Measurements from ENCODE around the gene GABRD.
A peak's percentile ranks its signal among the peaks of the same experiment; 100 is the strongest.

GABRD gene

DNA sequence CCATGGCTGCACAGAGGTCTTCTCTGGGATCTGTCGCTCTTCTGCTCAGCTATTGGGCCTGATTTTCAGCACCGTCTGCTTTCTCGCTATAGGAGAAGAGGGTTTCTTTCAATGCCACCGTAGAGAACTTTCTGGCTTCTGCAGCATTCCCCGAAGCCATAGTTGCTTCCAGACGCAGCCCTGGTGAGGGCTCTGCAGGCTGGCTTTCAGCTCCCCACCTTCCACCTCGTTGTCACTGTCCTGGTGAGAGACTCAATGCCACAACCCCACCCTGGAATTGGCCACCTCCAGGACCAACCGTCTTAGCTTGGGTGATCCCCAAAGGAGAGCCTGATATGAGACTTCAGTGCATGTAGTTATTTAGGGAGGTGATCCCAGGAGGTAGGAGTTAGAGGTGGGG, 19.1 kb downstream of the GABRD start:
- no peaks in the 10 kb centered on the region for H3K9me3 ChIP-seq (ENCODE audit: control insufficient read depth in 1 of 2, low read length in 2 of 2)
- no peak overlapping the region for H3K27ac ChIP-seq (ENCODE audit: low read depth, low read length)
- H3K36me3 ChIP-seq (ENCODE audit: control insufficient read depth in 1 of 2, insufficient read depth in 2 of 2, low read length in 2 of 2) = no peaks in the 10 kb centered on the region
- H3K4me3 ChIP-seq (ENCODE audit: low read depth in 1 of 2, low read length in 2 of 2) = no peak overlapping the region
- no peak overlapping the region for H3K9ac ChIP-seq (ENCODE audit: low read depth in 1 of 2, low read length in 2 of 2)
- H3K27me3 ChIP-seq (ENCODE audit: control insufficient read depth in 1 of 2, insufficient read depth in 2 of 2, low read length in 2 of 2) = no peaks in the 10 kb centered on the region
- peaks cover 0 to 6% of the 10 kb centered on the region in 2 donors for H3K4me1 ChIP-seq (ENCODE audit: control insufficient read depth in 1 of 2, insufficient read depth in 2 of 2, low read length in 2 of 2)

DNA sequence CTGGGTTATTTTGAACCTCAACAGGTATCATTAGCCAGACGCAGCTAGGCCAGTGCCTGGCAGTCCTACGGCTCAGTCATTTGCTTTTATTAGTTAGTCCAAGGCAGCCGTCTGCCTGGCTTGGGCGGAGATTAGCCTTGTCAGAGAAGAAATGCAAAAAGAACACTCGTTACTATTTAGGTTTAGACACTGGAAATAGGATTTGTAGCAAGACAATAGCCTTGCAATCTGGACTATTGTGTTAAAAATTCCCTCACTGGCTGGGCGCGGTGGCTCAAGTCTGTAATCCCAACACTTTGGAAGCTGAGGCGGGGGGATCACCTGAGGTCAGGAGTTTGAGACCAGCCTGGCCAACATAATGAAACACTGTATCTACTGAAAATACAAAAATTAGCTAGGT, 20.1 kb downstream of the GABRD start:
- Histone ChIP-seq H3K27me3 (ENCODE audit: control insufficient read depth in 1 of 2, insufficient read depth in 2 of 2, low read length in 2 of 2) (no peaks in the 10 kb centered on the region), H3K27ac (ENCODE audit: low read depth, low read length) (no peak overlapping the region), H3K4me3 (ENCODE audit: low read depth in 1 of 2, low read length in 2 of 2) (no peak overlapping the region), H3K9me3 (ENCODE audit: control insufficient read depth in 1 of 2, low read length in 2 of 2) (no peaks in the 10 kb centered on the region), H3K36me3 (ENCODE audit: control insufficient read depth in 1 of 2, insufficient read depth in 2 of 2, low read length in 2 of 2) (no peaks in the 10 kb centered on the region), H3K4me1 (ENCODE audit: control insufficient read depth in 1 of 2, insufficient read depth in 2 of 2, low read length in 2 of 2) (peaks cover 0 to 11% of the 10 kb centered on the region in 2 donors), H3K9ac (ENCODE audit: low read depth in 1 of 2, low read length in 2 of 2) (no peak overlapping the region)

DNA sequence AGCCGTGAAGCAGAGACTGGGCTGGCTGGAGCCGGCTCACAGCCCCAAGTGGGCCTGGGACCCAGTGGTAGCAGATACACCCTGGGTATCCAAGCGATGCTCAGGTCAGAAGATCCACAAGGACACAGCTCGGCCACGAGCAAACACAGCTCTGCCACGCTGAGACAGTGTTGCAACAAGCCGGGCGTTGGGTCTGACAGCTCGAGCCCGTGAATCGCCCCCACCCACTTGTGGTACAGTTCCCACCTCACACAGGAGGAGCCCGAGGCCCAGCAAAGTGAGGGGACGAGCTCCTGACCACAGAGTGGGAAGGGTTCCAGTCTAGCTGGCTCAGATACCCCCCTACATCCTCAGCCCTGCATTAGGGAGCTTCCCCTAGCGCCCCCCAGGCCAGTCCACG, 22.2 kb downstream of the GABRD start:
- H3K36me3 ChIP-seq (ENCODE audit: control insufficient read depth in 1 of 2, insufficient read depth in 2 of 2, low read length in 2 of 2) = no peaks in the 10 kb centered on the region
- H3K27ac ChIP-seq (ENCODE audit: low read depth, low read length) = no peak overlapping the region
- no peaks in the 10 kb centered on the region for H3K27me3 ChIP-seq (ENCODE audit: control insufficient read depth in 1 of 2, insufficient read depth in 2 of 2, low read length in 2 of 2)
- H3K9ac ChIP-seq (ENCODE audit: low read depth in 1 of 2, low read length in 2 of 2) = no peak overlapping the region
- H3K4me1 ChIP-seq (ENCODE audit: control insufficient read depth in 1 of 2, insufficient read depth in 2 of 2, low read length in 2 of 2) = peaks cover 10 to 25% of the 10 kb centered on the region in 2 donors
- no peaks in the 10 kb centered on the region for H3K9me3 ChIP-seq (ENCODE audit: control insufficient read depth in 1 of 2, low read length in 2 of 2)
- no peak overlapping the region for H3K4me3 ChIP-seq (ENCODE audit: low read depth in 1 of 2, low read length in 2 of 2)

DNA sequence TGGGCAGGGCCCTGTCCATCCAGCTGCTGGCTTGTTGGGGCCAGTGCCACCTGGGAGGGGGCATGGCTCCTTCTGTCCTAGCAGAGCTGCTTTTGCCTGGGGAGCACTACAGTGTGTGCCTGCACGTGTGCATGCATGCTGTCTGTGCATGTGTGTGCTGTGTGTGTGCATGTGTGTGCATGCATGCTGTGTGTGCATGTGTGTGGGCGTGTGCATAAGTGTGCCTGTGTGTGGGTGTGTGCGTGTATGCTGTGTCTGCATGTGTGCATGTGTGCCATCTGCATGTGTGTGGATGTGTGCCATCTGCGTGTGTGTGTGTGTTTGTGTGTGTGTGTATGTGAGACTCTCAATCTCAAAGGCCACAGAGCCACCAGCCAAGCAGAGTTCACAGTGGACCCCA, 22.7 kb downstream of the GABRD start:
- H3K27me3 ChIP-seq (ENCODE audit: control insufficient read depth in 1 of 2, insufficient read depth in 2 of 2, low read length in 2 of 2) = no peaks in the 10 kb centered on the region
- no peak overlapping the region for H3K27ac ChIP-seq (ENCODE audit: low read depth, low read length)
- H3K9me3 ChIP-seq (ENCODE audit: control insufficient read depth in 1 of 2, low read length in 2 of 2) = no peaks in the 10 kb centered on the region
- no peak overlapping the region for H3K9ac ChIP-seq (ENCODE audit: low read depth in 1 of 2, low read length in 2 of 2)
- H3K4me3 ChIP-seq (ENCODE audit: low read depth in 1 of 2, low read length in 2 of 2) = no peak overlapping the region
- H3K4me1 ChIP-seq (ENCODE audit: control insufficient read depth in 1 of 2, insufficient read depth in 2 of 2, low read length in 2 of 2) = peaks cover 14 to 29% of the 10 kb centered on the region in 2 donors
- no peaks in the 10 kb centered on the region for H3K36me3 ChIP-seq (ENCODE audit: control insufficient read depth in 1 of 2, insufficient read depth in 2 of 2, low read length in 2 of 2)

DNA sequence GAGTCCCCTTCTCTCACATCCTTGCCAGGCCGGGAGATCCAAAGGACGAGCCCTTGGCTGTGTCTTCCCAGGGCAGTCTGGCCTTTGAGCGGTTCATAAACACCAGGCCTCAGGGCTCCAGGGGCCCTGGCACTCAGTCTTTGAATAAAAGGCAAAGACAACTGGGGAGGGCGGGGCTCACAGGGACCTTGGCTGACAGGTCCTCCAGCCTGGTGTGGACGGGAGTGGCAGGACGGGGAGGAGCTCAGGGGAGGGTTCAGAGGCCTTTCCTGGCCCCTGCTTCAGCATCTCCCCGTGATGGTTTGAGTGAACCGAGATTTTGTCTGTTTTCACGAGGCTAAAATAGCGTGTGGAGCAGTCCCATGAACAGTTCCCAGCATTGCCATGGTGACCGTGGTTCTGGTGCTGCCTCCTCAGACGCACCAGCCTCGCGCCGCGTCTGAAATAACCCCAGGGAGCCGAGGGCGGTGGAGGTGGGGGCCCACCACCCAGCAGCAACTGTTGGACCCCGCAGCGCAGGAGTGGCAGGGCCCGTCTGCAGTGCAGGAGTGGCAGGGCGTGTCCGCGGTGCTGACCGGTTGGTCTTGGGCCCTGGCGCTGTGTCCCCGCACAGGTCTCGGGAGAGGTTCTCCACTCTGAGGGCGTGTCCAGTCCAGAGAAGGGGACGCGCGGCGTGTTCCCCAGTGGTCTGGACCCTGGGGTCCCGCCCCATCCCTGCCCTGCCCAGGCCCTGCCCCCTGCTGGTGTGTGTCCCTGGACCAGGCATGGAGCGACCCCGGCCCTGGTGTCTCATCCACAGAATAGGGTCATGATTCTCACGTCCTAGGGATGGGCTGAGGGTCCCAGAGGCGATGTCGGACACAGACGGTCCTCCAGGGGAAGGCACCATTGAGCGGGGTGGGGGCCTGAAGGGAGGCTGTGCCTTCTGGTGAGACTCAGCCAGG, 24.0 kb downstream of the GABRD start:
- no peak overlapping the region for H3K9ac ChIP-seq (ENCODE audit: low read depth in 1 of 2, low read length in 2 of 2)
- no peak overlapping the region for H3K27ac ChIP-seq (ENCODE audit: low read depth, low read length)
- no peaks in the 10 kb centered on the region for H3K36me3 ChIP-seq (ENCODE audit: control insufficient read depth in 1 of 2, insufficient read depth in 2 of 2, low read length in 2 of 2)
- H3K4me3 ChIP-seq (ENCODE audit: low read depth in 1 of 2, low read length in 2 of 2) = no peak overlapping the region
- no peaks in the 10 kb centered on the region for H3K27me3 ChIP-seq (ENCODE audit: control insufficient read depth in 1 of 2, insufficient read depth in 2 of 2, low read length in 2 of 2)
- peaks cover 26 to 41% of the 10 kb centered on the region in 2 donors for H3K4me1 ChIP-seq (ENCODE audit: control insufficient read depth in 1 of 2, insufficient read depth in 2 of 2, low read length in 2 of 2)
- H3K9me3 ChIP-seq (ENCODE audit: control insufficient read depth in 1 of 2, low read length in 2 of 2) = no peaks in the 10 kb centered on the region

DNA sequence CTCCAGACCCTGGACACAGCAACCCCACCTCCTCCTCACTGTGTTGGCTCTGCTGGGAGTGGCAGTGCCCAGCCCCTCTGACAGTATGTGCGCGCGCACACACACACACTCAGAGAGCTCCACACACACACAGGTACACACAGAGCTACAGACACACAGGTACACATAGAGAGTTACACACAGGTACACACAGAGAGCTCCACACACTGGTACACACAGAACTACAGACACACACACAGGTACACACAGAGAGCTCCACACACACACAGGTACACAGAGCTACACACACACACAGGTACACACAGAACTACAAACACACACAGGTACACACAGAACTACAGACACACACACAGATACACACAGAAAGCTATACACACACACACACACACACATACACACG, 24.7 kb downstream of the GABRD start:
- no peaks in the 10 kb centered on the region for H3K27me3 ChIP-seq (ENCODE audit: control insufficient read depth in 1 of 2, insufficient read depth in 2 of 2, low read length in 2 of 2)
- H3K27ac ChIP-seq (ENCODE audit: low read depth, low read length) = no peak overlapping the region
- H3K9me3 ChIP-seq (ENCODE audit: control insufficient read depth in 1 of 2, low read length in 2 of 2) = no peaks in the 10 kb centered on the region
- peaks cover 32 to 47% of the 10 kb centered on the region in 2 donors for H3K4me1 ChIP-seq (ENCODE audit: control insufficient read depth in 1 of 2, insufficient read depth in 2 of 2, low read length in 2 of 2)
- H3K4me3 ChIP-seq (ENCODE audit: low read depth in 1 of 2, low read length in 2 of 2) = no peak overlapping the region
- H3K9ac ChIP-seq (ENCODE audit: low read depth in 1 of 2, low read length in 2 of 2) = no peak overlapping the region
- no peaks in the 10 kb centered on the region for H3K36me3 ChIP-seq (ENCODE audit: control insufficient read depth in 1 of 2, insufficient read depth in 2 of 2, low read length in 2 of 2)

DNA sequence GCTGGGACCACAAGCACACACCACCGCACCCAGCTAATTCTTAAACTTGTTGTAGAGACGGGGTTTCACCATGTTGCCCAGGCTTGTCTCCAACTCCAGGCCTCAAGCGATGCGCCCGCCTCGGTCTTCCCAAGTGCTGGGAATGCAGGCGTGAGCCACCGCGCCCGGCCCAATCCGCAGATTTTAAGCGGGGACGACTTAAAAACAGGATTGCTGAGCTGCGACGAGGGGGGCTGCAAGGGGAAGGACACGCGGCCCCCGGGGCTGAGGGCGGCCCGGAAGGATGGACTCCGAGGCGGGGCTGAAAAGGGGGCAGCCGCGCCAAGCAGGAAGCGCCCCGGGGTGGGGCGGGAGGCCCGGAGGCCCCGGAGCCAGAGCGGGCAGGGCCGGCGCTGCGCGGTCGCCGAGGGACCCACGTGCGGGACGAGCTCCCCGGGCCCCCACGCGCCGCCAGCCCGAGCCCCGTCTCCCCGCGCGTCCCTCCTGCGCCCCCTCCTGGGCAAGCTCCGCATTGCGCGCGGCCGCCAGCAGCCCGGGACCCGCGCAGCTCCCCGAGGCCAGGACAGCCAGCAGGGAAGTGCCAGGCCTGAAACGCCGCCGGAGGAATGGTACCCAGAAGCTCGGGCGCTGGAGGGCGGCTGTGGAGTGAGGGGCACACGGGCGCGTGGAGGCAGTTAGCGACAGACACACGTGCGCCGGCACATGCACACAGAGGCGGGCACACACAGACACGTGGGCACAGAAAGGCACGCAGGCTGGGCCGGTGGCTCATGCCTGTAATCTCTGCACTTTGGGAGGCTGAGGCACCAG, 25.6 kb downstream of the GABRD start:
- Histone ChIP-seq H3K9ac (ENCODE audit: low read depth in 1 of 2, low read length in 2 of 2) (peak overlapping the region in 1 of 2 donors; percentile 38), H3K36me3 (ENCODE audit: control insufficient read depth in 1 of 2, insufficient read depth in 2 of 2, low read length in 2 of 2) (no peaks in the 10 kb centered on the region), H3K27me3 (ENCODE audit: control insufficient read depth in 1 of 2, insufficient read depth in 2 of 2, low read length in 2 of 2) (no peaks in the 10 kb centered on the region), H3K4me1 (ENCODE audit: control insufficient read depth in 1 of 2, insufficient read depth in 2 of 2, low read length in 2 of 2) (peaks cover 38 to 55% of the 10 kb centered on the region in 2 donors), H3K9me3 (ENCODE audit: control insufficient read depth in 1 of 2, low read length in 2 of 2) (no peaks in the 10 kb centered on the region), H3K27ac (ENCODE audit: low read depth, low read length) (no peak overlapping the region), H3K4me3 (ENCODE audit: low read depth in 1 of 2, low read length in 2 of 2) (peak overlapping the region; percentile 36 to 58)

DNA sequence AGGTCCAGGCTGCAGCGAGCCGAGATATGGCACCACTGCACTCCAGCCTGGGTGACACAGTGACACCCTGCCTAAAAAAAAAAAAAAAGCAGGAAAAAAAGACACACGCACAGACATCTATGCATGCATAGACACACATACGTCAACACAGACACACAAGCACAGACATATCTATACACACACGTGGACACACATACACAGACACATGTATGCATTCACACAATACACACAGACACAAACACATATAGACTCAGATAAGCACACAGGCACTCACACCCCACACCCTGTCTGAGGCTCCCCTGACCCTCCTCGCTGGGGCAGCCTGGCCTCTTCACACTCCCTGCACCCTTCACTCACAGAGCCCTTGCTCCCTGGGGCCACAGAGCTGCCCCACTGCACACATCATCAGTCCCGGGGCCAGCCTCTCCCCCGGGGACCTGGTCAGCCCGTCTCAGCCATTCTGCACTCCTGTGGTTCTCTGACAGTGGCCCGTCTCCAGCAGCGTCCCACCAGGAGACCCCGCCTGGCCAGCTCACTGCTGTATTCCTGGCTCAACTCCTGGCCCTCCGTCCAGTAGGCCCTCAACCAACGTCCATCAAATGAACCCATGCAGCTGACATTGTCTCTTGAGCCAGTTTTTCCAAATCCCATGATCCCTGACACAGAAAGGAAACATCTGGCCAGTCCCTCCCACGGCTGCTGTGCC, 26.5 kb downstream of the GABRD start:
- Histone ChIP-seq H3K4me1 (ENCODE audit: control insufficient read depth in 1 of 2, insufficient read depth in 2 of 2, low read length in 2 of 2) (peaks cover 38 to 56% of the 10 kb centered on the region in 2 donors), H3K27ac (ENCODE audit: low read depth, low read length) (no peak overlapping the region), H3K4me3 (ENCODE audit: low read depth in 1 of 2, low read length in 2 of 2) (no peak overlapping the region), H3K9ac (ENCODE audit: low read depth in 1 of 2, low read length in 2 of 2) (peak overlapping the region; percentile 36 to 51), H3K27me3 (ENCODE audit: control insufficient read depth in 1 of 2, insufficient read depth in 2 of 2, low read length in 2 of 2) (no peaks in the 10 kb centered on the region), H3K9me3 (ENCODE audit: control insufficient read depth in 1 of 2, low read length in 2 of 2) (no peaks in the 10 kb centered on the region), H3K36me3 (ENCODE audit: control insufficient read depth in 1 of 2, insufficient read depth in 2 of 2, low read length in 2 of 2) (no peaks in the 10 kb centered on the region)

DNA sequence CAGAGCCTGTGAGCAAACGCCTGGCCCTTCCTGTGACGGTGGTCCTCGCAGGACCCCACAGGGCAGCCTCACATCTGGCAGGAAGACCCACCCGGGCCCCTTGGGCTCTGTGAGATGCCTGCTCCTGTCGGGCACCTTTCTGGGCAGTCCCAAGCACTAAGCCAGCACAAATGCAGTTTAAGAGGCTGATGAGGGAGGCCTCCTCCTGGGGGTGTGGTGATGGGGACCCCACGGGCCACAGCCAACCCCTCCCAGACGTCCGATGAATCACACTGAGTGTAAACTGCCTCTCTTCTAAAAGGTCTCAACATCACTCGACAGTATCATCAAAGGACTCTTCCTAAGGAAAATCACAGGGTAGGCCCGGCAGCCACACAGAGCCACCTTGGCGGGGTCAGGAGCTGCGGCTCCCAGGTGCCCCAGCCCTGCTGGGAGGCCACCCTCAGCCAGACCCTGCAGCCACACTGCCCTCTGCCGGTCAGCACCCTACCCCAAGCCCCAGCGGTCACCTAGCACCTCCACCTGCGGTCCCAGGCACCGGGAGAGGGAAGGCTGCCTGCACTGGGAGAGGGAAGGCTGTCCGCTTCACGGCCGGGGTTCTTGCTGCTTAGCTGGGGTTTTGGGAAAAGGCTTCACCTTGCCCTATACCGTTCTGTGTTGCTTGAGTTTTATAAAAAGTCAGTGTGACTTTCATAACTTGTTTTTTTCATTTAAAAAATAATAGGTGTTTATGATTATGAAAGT, 27.2 kb downstream of the GABRD start:
- Histone ChIP-seq H3K9ac (ENCODE audit: low read depth in 1 of 2, low read length in 2 of 2) (peak overlapping the region; percentile 36 to 51), H3K27me3 (ENCODE audit: control insufficient read depth in 1 of 2, insufficient read depth in 2 of 2, low read length in 2 of 2) (no peaks in the 10 kb centered on the region), H3K4me1 (ENCODE audit: control insufficient read depth in 1 of 2, insufficient read depth in 2 of 2, low read length in 2 of 2) (peaks cover 38 to 57% of the 10 kb centered on the region in 2 donors), H3K9me3 (ENCODE audit: control insufficient read depth in 1 of 2, low read length in 2 of 2) (no peaks in the 10 kb centered on the region), H3K27ac (ENCODE audit: low read depth, low read length) (peak overlapping the region; percentile 78), H3K4me3 (ENCODE audit: low read depth in 1 of 2, low read length in 2 of 2) (peak overlapping the region; percentile 10 to 41), H3K36me3 (ENCODE audit: control insufficient read depth in 1 of 2, insufficient read depth in 2 of 2, low read length in 2 of 2) (no peaks in the 10 kb centered on the region)
